Astrocyte (in vitro differentiated cells and primary cell): ENCODE data around the gene FBLN5. TPM values are rescaled to one million over a fixed set of nuclear protein-coding genes. Genes with fewer than 3 reads are reported as not detected.

ENCODE experiments used
- DNase-seq: peaks from one replicate; pipeline ENCODE4 v3.0.0-alpha.2; 2010; ENCODE audit warnings: low read depth
- FAIRE-seq: peaks from 2 replicates; lab custom pipeline; 2011; peaks lifted over from hg19 to GRCh38; lab: Jason Lieb, UNC
- H2AFZ ChIP-seq: 2 replicates; pipeline ENCODE4 v1.6.0; 2012; ENCODE audit warnings: low read depth, low read length, inconsistent platforms
- H3K27ac ChIP-seq: 2 replicates; pipeline ENCODE4 v1.5.1; 2011; ENCODE audit warnings: low read depth, low read length, inconsistent platforms
- H3K27me3 ChIP-seq: 2 replicates; pipeline ENCODE4 v1.6.0; 2011; ENCODE audit warnings: low read length, inconsistent platforms; ENCODE audit not compliant: insufficient read depth
- H3K36me3 ChIP-seq: 2 replicates; pipeline ENCODE4 v1.5.1; 2011; ENCODE audit warnings: low read length, inconsistent platforms; ENCODE audit not compliant: insufficient read depth
- H3K4me1 ChIP-seq: 2 replicates; pipeline ENCODE4 v1.5.1; 2011; ENCODE audit warnings: low read length, inconsistent platforms; ENCODE audit not compliant: insufficient read depth
- H3K4me2 ChIP-seq: 2 replicates; pipeline ENCODE4 v1.6.0; 2012; ENCODE audit warnings: low read length, inconsistent platforms
- H3K4me3 ChIP-seq: 2 replicates; pipeline ENCODE4 v1.5.1; 2011; ENCODE audit warnings: low read depth, mild to moderate bottlenecking, low read length, inconsistent platforms; ENCODE audit not compliant: insufficient read depth
- H3K79me2 ChIP-seq: 2 replicates; pipeline ENCODE4 v1.6.0; 2012; ENCODE audit warnings: mild to moderate bottlenecking, low read length, inconsistent platforms; ENCODE audit not compliant: insufficient read depth
- H3K9ac ChIP-seq: 2 replicates; pipeline ENCODE4 v1.6.0; 2012; ENCODE audit warnings: mild to moderate bottlenecking, low read length, inconsistent platforms
- H3K9me3 ChIP-seq: 2 replicates; pipeline ENCODE4 v1.5.1; 2012; ENCODE audit warnings: low read depth, mild to moderate bottlenecking, low read length, inconsistent platforms; ENCODE audit not compliant: insufficient read depth
- H4K20me1 ChIP-seq: 2 replicates; pipeline ENCODE4 v1.6.0; 2012; ENCODE audit warnings: low read length, inconsistent platforms; ENCODE audit not compliant: insufficient read depth
- H3K27ac Mint-ChIP-seq: one replicate; pipeline ENCODE4 v1.8.0; 2021; ENCODE audit warnings: mild to moderate bottlenecking, mixed read lengths; ENCODE audit not compliant: unreplicated experiment
- H3K27me3 Mint-ChIP-seq: one replicate; pipeline ENCODE4 v1.8.0; 2021; ENCODE audit warnings: low read depth, mixed read lengths; ENCODE audit not compliant: unreplicated experiment
- H3K36me3 Mint-ChIP-seq: one replicate; pipeline ENCODE4 v1.8.0; 2021; ENCODE audit warnings: low read depth, mixed read lengths; ENCODE audit not compliant: unreplicated experiment
- H3K4me1 Mint-ChIP-seq: one replicate; pipeline ENCODE4 v1.8.0; 2021; ENCODE audit warnings: low read depth, mixed read lengths; ENCODE audit not compliant: unreplicated experiment
- H3K4me3 Mint-ChIP-seq: one replicate; pipeline ENCODE4 v1.8.0; 2021; ENCODE audit warnings: mild to moderate bottlenecking, moderate library complexity, mixed read lengths; ENCODE audit not compliant: unreplicated experiment
- H3K9me3 Mint-ChIP-seq: one replicate; pipeline ENCODE4 v1.8.0; 2021; ENCODE audit warnings: mild to moderate bottlenecking, mixed read lengths; ENCODE audit not compliant: unreplicated experiment
- EZH2 ChIP-seq: IDR thresholded peaks from 2 replicates; pipeline ENCODE4 v1.6.1; 2012; ENCODE audit warnings: mild to moderate bottlenecking, low read length, inconsistent platforms; ENCODE audit not compliant: insufficient read depth
- total RNA-seq: library from RNA; stranded (reverse); gene quantifications from 2 replicates; pipeline ENCODE4 v1.2.1, GENCODE V29; 2021
- TF ChIP-seq, protein P1 (sequence below): IDR thresholded peaks from 2 replicates; pipeline ENCODE4 v1.5.1; 2011; ENCODE audit warnings: low read depth, mild to moderate bottlenecking, inconsistent platforms, low read length, moderate library complexity; ENCODE audit not compliant: insufficient read depth

The FBLN5 gene
- total RNA-seq, 1 donor from 2014 or later, result 12.5 TPM

DNA sequence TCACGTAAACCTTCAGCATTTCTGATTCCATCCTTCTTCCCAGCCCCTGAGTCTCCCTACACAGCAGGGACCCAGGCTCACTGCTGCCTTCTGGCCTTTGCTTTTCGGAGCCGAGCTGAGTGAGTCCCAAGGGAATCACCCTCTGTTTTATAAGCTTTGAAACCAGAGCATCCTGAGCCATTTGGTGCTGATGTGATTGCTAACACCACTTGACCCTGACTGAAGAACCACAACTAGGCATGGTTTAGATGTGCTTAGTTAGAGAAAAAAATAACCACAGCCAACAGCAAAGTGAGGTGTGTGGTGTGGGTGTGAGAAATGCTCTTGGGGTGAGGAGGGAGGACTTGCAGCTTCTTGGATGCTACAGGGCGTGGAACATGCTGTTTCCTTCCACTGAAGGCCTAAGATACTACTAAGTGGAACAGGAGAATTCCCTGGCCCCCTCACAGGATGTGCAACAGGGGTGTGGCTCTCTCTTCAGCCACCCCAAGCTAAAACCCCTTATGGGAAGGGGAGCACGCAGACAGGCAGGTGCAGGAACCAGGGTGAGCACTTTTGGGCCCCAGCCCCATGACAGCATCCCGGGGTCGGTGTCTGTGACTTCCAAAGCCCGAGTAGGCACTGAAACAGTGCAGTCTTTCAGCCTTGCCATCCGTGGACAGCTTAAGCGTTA is 80.0 kb downstream of the FBLN5 start, which contains the start of gene TC2N:
TSS of gene TC2N (minus strand) at position 221 of the 673 bp plus-strand sequence. CDS start 53,767 bp downstream, outside the sequence.
- peaks cover 2% of the 10 kb centered on the region for H3K36me3 Mint-ChIP-seq
- H3K27ac Mint-ChIP-seq, result no peak within 1 kb of the TSS
- FAIRE-seq (no peak), DNase-seq (no peak)
- TF ChIP-seq, protein P1, sequence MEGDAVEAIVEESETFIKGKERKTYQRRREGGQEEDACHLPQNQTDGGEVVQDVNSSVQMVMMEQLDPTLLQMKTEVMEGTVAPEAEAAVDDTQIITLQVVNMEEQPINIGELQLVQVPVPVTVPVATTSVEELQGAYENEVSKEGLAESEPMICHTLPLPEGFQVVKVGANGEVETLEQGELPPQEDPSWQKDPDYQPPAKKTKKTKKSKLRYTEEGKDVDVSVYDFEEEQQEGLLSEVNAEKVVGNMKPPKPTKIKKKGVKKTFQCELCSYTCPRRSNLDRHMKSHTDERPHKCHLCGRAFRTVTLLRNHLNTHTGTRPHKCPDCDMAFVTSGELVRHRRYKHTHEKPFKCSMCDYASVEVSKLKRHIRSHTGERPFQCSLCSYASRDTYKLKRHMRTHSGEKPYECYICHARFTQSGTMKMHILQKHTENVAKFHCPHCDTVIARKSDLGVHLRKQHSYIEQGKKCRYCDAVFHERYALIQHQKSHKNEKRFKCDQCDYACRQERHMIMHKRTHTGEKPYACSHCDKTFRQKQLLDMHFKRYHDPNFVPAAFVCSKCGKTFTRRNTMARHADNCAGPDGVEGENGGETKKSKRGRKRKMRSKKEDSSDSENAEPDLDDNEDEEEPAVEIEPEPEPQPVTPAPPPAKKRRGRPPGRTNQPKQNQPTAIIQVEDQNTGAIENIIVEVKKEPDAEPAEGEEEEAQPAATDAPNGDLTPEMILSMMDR, result no peak
- no peak for TF ChIP-seq EZH2
- no peak within 1 kb of the TSS for H3K4me2 ChIP-seq
- H3K9ac ChIP-seq, result no peak within 1 kb of the TSS
- H3K4me1 ChIP-seq, result peaks cover 6% of the 10 kb centered on the region
- no peak within 1 kb of the TSS for H3K27ac ChIP-seq
- peaks cover 16% of the 10 kb centered on the region for H3K27me3 Mint-ChIP-seq
- H3K79me2 ChIP-seq, result no peaks in the 10 kb centered on the region
- no peak within 1 kb of the TSS for H3K4me3 Mint-ChIP-seq
- H3K4me3 ChIP-seq, result no peak within 1 kb of the TSS
- no peaks in the 10 kb centered on the region for H4K20me1 ChIP-seq
- H3K9me3 Mint-ChIP-seq, result peaks cover 3% of the 10 kb centered on the region
- peaks cover 18% of the 10 kb centered on the region for H3K4me1 Mint-ChIP-seq
- peaks cover 18% of the 10 kb centered on the region for H3K27me3 ChIP-seq
- H2AFZ ChIP-seq, result no peak within 1 kb of the TSS
- H3K36me3 ChIP-seq, result no peaks in the 10 kb centered on the region
- peaks cover 14% of the 10 kb centered on the region for H3K9me3 ChIP-seq

DNA sequence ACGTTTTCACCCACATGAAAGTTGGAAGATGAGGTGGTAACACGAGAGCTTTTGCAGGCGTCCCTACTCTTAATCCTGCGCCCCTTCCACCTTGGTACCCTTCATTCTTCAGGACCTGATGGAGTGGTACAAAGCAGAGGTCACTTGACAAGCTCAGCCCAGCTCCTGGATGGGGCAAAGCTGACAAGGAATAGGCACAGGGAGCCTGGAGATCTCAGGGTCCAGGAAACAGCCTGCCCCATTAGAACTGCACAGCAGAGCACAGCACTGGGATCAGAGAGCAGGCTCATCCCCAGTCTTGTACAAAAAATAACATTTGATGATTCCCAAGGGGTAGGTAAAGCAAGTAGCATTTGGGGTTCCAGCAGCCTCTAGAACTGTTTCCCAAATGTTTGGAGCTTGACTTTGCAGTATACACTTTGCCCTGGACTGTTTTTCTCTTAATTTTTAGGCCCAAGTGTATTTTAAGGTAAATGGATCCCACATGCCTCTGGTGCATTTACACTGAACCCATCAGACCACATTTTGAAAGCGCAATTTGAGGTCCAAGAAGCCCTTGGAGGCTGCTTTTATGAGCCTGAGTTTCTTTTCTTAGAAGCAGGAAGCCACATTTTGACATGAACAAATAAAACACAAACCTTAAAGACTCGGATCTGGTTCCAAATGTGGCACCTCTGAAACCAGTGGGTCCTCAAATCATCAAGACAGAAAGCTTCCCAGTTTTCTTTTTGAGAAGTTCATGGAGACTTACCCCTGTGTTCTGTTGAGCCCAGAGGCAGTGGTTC is 80.8 kb downstream of the FBLN5 start:
- H3K4me1 Mint-ChIP-seq, result peaks cover 18% of the 10 kb centered on the region
- H3K27me3 Mint-ChIP-seq, result peaks cover 16% of the 10 kb centered on the region
- no peak for FAIRE-seq
- Histone ChIP-seq H3K9ac (no peak overlapping the region), H3K79me2 (no peaks in the 10 kb centered on the region), H3K9me3 (peaks cover 14% of the 10 kb centered on the region), H3K4me3 (no peak overlapping the region), H3K4me1 (peaks cover 6% of the 10 kb centered on the region), H4K20me1 (no peaks in the 10 kb centered on the region), H3K27ac (no peak overlapping the region), H3K27me3 (peaks cover 18% of the 10 kb centered on the region), H3K36me3 (no peaks in the 10 kb centered on the region), H2AFZ (no peak overlapping the region), H3K4me2 (no peak overlapping the region)
- no peak overlapping the region for H3K27ac Mint-ChIP-seq
- no peak for DNase-seq
- peaks cover 2% of the 10 kb centered on the region for H3K36me3 Mint-ChIP-seq
- H3K4me3 Mint-ChIP-seq, result no peak overlapping the region
- TF ChIP-seq EZH2, result no peak
- TF ChIP-seq, protein P1, result no peak
- peaks cover 3% of the 10 kb centered on the region for H3K9me3 Mint-ChIP-seq
